Islet of Langerhans (tissue), 1 donor: Measurements from ENCODE around the gene DSCAML1.

ENCODE experiments used
- FAIRE-seq: peaks from one replicate; lab custom pipeline; 2011; peaks lifted over from hg19 to GRCh38; lab: Jason Lieb, UNC

DSCAML1 gene

GRCh38 chr11:117750916-117751662 is 45.9 kb downstream of the DSCAML1 start:
- no peak for FAIRE-seq

DNA sequence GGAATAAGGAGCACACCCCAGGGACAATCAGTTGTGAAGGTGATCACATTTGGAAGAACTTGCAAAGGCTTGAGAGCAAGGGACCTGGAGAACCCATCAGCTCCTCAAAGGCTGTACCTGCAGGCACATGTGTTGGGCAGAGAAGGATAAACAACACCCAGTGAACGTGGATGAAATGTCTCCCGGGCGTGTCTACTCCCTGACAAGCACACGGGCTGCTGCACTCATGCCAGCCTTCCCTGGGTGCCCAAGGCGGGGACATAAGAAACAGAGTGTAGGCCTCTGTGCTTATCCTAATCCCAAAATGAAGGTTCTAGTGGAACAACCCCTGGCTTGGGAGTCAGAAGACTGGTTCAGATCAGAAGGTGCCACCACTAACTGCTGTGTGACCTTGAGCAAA is 46.7 kb downstream of the DSCAML1 start:
- no peak for FAIRE-seq

GRCh38 chr11:117749541-117749910 is 47.5 kb downstream of the DSCAML1 start:
- FAIRE-seq, result no peak

- FAIRE-seq, result no peak
These were observed 48.1 kb downstream of the DSCAML1 start for GRCh38 chr11:117748771-117749540.

DNA sequence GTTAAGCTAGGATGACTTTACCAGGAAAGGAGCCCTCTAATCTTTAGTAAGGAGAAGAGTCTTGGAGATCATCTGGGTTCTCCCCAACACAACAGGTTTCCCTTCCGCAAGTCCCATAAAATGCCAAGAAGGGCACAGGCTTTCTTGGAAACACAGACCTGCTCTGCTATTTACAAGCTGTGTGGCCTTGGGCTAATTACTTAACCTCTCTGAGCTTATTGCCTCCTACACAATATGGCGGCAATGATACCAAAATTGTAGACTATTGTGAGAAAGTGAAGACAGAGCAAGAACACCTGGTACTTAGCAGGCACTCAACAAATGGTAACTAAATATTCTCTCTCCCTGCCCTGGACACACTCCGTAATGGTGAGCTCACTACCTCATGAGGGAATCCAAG is 49.1 kb downstream of the DSCAML1 start:
- FAIRE-seq, result no peak

GRCh38 chr11:117745346-117745745 is 51.7 kb downstream of the DSCAML1 start:
- FAIRE-seq, result no peak

DNA sequence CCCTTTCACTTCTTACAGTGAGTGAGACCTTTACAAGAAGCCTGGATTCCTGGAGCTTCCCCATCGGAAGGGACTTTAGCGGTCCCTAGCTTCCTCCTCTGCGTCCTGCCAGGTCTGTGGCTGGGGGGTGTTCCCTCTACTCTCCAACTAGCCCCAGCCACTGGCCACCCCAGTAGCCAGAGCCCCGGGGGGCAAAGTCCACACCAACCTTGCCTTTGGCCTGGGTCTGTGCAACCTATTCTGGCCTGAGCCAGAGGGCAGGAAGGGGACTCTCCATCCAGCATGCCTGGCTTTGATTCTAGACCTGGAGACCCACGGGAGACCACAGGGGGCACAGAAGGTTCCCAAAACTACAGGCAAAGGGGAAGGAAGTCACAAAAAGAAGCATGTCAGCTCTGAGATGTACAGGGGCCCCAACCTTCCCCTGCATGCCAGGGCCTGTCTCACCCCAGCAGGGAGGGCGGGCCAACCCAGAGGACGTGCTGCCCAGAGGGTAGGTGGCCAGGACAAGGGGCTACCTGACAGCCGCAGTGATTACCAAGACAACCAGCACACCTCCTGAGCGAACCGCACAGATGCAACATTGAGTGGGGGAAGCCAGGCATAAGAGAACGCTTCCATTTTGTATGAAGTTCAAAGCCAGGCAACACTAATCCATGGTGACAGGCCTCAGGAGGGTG is 52.4 kb downstream of the DSCAML1 start:
- FAIRE-seq, result no peak

- no peak for FAIRE-seq
These were observed 53.7 kb downstream of the DSCAML1 start for GRCh38 chr11:117743121-117743815.

- FAIRE-seq, result no peak
These were observed 58.6 kb downstream of the DSCAML1 start for GRCh38 chr11:117738246-117738957.

DNA sequence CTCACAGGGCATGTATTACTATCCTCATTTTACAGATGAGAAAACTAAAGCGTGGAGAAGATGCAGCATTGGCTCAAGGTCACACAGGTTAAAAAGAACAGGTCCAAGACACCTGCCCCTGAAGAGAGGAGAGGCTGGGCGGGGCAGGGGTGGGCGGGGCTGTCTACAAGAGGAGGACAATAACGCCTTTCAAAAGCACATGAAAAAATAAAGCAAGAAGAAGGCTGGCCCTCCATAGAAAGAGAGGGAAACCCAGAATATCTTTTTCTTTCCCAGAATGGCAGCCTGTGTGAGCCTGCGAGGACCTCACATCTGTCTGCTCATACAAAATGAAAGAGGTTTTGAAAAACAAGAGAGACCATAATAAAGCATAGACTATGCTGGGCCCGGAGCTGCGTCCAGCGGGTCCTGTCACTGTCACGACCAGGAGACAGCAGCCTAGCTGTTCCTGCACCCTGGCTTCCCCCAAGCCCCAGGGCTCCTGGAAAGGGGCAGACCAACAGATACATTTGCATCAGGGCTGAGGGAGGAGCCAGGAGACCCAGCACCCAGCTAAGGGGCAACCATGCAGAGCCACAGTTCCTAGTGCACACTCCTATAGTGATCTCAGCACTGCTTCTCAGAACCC is 61.6 kb downstream of the DSCAML1 start:
- FAIRE-seq, result no peak

DNA sequence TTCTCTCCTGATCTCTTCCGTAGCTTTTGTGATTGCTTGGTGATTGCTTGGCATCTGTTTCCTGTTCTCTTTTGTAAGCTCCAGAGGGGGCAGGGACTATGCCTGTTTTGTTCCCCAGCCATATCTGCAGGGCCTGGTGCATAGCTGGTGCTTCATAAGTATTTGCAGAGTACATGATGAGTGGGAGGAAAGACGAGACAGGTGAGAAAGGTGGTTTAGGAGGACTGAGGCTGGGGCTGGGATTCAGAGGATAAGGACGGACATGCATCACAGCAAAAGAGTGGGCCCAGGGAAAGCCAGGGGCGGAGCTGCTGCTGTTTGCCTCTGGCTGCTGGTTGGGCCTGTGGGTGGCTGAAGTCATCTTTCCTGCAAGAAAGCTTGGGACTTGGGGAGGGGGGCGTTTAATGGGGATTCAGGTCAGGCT is 62.4 kb downstream of the DSCAML1 start:
- no peak for FAIRE-seq

DNA sequence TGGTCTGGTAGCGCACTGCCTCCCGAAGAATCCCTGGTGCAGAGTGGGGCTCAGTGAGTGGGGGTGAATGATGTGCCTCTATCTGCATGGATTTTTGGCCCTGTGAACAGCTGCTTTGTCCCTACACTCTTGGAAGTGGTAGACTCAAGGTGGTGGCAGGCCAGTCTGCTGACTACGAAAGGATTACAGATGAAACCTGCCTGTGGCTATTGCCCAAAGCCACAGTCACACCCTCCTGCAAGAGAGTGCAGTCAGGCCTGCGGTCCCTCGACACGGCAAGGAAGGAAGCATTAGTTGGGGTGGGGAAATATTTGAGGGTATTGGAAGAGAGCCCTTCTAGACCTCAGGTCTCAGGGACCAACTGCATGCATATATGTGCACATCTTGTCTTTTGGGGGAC is 63.7 kb downstream of the DSCAML1 start:
- FAIRE-seq, result no peak

DNA sequence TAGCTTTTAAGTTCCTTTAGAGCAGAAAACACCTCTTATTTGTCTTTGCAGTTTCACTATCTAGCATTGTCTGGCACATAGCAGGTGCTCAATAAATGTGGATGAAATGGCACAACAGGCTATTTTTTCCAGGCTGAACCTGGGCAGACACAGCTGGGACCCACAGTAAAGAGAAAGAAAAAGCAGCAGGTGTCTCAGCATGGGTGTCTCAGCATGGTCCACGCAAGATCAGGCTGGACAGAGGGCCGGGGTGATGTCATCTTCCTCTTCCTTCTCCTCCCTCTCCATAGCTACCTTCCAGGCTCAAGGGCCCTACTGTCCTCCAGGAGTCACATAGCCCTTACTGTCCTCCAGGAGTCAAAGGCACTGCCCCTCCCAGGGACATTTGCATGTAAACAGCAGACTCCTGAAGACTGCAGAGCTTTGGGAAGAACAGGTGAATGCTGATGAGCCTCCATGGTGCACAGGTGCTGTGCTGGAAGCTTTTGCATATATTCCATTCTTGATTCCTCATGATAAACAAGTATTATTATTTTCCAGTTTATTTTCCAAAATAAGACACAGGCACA is 65.2 kb downstream of the DSCAML1 start:
- no peak for FAIRE-seq

- no peak for FAIRE-seq
These were observed 66.7 kb downstream of the DSCAML1 start for GRCh38 chr11:117730208-117730800.

DNA sequence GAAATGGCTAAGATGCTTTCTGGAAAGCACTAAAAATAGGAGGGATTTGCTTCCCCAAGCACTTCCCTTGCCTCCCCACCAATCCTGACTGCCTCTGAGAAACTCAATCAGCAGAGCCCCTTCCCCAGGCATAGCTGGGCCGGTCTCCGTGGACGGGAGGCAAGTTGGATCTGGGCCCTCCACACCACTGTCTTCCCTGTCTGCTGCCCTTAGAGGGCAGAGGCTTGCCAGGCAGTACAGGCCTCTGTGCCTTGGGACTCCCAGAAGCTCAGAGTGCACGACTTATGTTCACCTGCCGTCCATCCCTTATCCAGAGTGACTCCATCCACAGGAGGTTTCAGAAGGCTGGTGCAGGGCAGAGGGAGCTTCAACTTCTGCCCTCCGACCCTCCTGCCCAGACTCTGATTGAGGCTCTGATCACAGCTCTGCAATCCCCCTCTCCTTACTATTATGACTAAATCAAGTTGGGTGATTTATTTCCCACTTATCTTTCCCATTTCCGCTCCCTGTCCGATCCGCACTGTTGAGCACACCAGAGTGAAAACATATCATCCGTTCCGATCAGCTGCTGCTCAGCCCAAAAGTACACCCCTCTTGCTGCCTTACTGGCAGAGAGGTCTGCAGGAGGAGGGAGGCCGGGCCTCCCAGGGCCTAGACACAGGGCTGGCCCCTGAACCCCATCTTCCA is 71.8 kb downstream of the DSCAML1 start:
- FAIRE-seq, result no peak

DNA sequence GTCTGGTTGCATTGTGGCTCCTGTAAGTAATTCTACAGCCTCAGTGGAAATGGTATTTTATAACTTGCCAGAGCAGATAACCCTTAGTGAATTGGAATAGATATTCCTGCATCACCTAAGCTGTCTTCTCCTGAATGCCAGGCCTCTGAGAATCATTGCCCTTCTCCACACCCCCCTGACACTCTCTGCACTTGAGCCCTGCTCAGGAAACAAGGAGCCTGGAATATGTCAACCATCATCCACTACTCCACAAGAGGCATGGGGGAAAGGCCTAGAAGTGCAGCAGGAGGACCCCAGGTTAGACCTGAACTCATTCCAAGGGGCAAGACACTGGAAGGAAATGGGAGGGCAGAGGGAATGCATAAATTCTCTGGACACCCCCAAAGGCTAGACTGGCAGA is 72.4 kb downstream of the DSCAML1 start:
- FAIRE-seq, result no peak

DNA sequence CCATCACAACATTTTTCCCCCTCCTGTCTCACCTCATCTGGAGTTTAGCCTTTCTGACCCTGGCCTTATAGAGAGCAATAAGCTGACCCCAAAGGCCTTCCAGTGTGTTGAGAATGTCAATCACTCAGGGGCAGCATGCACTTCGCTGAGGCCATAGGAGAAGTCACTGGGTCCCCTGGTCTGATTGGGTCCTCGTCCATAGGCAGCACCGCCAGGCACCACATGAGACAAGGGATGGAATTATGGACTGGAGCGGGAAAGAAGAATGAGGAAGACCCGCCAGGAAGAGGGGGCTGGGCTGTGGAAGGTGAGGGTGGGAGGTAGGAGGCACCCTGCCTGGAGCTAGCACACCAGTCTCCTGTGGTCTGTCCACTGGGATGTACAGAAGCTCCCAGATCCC is 72.9 kb downstream of the DSCAML1 start:
- no peak for FAIRE-seq

- FAIRE-seq, result no peak
These were observed 73.6 kb downstream of the DSCAML1 start for GRCh38 chr11:117723277-117724024.

- FAIRE-seq, result no peak
These were observed 74.9 kb downstream of the DSCAML1 start for GRCh38 chr11:117722082-117722481.
